ENCODE data around the gene TRIM14.

GRCh38 chr9:98129451-98129881, 10.4 kb upstream of the TRIM14 start:
- TF ChIP-seq MAZ (IDR thresholded peaks at IDR 0.05; ENCODE audit: borderline replicate concordance, low read depth, low read length) (no peak), MAZ (CRISPR knock-in tag; IDR thresholded peaks at IDR 0.05; ENCODE audit: low read depth) (no peak), SMARCC2 (IDR thresholded peaks at IDR 0.05) (no peak), PPARG (CRISPR knock-in tag; conservative IDR thresholded peaks at IDR 0.05) (no peak)

Measured in HepG2 (cell line).